DMS79 (cell line): ENCODE data around the gene MTHFD1.

Source experiments
- DNase-seq: peaks from one replicate; lab custom pipeline; 2025; lab: John Stamatoyannopoulos, UW

The MTHFD1 gene

GRCh38 chr14:64407329-64407728 is 19.2 kb downstream of the MTHFD1 start:
- no peak for DNase-seq

- DNase-seq: no peak
Measured at GRCh38 chr14:64409126-64409920, 21.2 kb downstream of the MTHFD1 start.

- DNase-seq: no peak
Measured at GRCh38 chr14:64410084-64410774, 22.1 kb downstream of the MTHFD1 start.

DNA sequence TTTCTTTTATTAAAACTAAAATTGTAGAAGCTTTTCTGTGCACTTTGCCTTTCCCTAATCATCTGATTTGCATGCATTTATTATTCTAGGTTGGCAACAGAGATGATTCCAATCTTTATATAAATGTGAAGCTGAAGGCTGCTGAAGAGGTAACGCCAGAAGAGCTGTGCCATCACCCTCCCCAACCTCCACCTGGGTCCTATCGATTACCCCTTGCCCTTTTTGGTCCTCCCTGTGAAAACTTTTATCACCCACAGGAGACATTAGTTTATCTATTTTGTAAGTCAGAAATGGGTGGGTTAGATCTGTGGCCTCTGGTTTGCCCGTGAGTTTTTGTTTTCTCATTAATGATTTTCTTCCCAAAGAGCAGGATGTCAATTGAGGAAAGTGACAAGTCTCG is 22.8 kb downstream of the MTHFD1 start:
- no peak for DNase-seq

- no peak for DNase-seq
Measured at GRCh38 chr14:64412237-64412636, 24.1 kb downstream of the MTHFD1 start.

- DNase-seq: no peak
Measured at GRCh38 chr14:64416348-64416932, 28.3 kb downstream of the MTHFD1 start.

GRCh38 chr14:64417055-64417770 is 29.1 kb downstream of the MTHFD1 start:
- no peak for DNase-seq

DNA sequence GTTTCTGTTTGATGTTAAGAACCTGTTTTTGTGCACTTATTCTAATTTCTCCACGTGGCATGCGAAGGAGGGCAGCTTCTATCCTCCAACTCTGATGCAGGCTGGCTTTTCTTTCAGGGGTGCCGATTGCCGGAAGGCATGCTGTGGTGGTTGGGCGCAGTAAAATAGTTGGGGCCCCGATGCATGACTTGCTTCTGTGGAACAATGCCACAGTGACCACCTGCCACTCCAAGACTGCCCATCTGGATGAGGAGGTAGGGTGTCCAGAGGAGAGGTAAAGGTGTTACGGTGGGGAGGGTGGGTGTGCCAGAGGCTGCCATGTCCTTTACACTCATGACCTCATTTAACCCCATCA is 29.6 kb downstream of the MTHFD1 start:
- no peak for DNase-seq

DNA sequence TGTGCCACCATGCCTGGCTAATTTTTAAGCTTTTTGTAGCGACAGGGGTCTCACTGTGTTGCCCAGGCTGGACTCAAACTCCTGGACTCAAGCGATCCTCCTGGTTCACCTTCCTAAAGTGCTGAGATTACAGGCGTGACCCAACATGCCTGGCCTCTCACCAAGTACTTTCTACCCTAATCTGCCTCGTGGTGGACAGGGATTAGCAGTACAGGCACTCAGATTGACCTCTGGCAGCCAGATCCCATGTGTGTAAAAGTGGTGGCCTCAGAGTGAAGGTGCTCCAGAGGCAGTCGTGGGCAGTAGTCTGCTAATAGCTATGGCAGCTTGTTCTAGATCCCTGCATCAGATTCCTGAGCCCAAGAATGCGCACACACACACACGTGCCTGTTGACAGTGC is 30.9 kb downstream of the MTHFD1 start:
- no peak for DNase-seq

GRCh38 chr14:64421166-64421565 is 33.0 kb downstream of the MTHFD1 start:
- no peak for DNase-seq

DNA sequence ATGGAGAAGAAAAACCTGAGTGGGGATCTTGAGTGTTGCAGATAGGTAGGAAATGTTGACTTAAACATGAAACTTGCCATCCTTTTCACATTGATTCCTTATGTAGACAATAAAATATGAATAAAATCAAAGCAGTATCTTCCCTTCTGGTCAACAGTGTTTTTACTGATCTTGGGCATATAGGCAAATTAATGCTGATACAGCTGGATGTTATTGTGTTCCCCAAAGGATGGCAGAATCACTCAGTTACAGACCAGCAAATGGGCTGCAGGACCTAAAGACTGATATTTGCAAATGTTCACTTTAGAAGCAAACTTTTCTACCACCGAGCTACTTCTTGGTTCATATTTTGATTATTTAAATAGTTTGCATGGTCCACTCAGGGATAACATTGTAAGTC is 33.9 kb downstream of the MTHFD1 start:
- no peak for DNase-seq

DNA sequence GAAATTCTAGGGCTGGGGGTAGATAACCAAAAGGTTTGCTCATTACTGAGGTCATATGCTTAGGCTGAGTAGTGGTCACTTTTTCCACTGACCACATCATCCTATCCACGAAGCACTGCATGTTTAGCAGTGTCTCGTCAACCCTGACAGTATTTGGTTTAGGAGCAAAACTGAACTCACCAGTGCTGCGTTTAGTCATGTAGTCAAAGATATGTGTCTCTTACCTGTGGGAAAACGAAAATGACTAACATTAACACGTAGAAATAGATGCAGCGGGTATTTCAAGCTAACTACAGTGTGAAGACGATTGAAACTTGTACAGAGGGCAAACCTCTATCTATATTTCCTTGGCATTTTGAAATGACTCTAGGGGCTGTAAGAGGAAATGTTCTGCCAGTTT is 34.6 kb downstream of the MTHFD1 start:
- no peak for DNase-seq

GRCh38 chr14:64423987-64424386 is 35.8 kb downstream of the MTHFD1 start:
- no peak for DNase-seq

GRCh38 chr14:64434528-64434927 is 46.4 kb downstream of the MTHFD1 start:
- DNase-seq: no peak

- DNase-seq: no peak
Measured at GRCh38 chr14:64438181-64438841, 50.2 kb downstream of the MTHFD1 start.

GRCh38 chr14:64439141-64439540 is 51.0 kb downstream of the MTHFD1 start:
- DNase-seq: no peak

- no peak for DNase-seq
Measured at GRCh38 chr14:64440494-64440893, 52.3 kb downstream of the MTHFD1 start.

- no peak for DNase-seq
Measured at GRCh38 chr14:64442300-64442988, 54.3 kb downstream of the MTHFD1 start.

- DNase-seq: no peak
Measured at GRCh38 chr14:64444140-64444539, 56.0 kb downstream of the MTHFD1 start.

DNA sequence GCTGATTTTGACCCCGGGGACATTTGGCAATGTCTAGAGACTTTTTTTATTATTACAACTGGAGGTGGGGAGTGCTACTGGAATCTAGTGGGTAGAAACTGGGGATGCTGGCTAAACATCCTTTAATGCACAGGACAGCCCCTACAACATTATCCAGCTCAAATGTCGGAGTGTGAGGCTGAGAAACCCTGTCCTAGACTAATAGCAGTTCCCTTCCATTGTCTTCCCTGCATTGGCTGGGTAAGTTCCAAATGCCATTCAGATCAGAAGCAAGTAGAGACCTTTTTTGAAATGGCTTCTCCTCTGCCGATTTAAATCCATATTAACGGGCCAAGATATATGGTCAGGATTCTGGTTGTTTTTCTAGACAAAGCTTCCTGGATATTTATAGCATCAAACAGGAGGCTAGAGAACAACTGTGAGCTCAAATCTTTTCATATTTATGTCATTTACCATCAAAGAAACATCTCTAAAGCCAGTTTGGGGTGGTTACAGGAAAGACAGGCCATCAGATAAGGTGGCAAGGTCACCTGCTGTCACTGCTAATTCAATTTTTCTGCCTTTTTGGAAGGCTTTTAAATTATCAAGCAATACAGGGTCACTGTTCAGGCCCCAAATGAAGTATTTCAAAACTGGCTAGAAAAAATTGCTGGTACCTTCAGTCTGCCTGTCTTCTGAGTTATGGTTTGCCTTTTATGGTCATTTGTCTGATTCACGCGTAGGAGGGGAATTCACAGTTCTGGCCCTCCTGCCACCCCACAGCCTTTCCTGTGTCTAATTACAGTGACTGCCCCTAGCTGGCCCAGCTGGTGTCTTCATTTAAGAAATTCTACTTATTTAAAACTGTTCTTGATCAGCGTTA is 57.1 kb downstream of the MTHFD1 start:
- no peak for DNase-seq
